ENCODE measurements around the gene RGL1.

The RGL1 gene

GRCh38 chr1:183965726-183966125 is 160.8 kb downstream of the RGL1 start:
- Histone ChIP-seq H3K4me1 (ENCODE audit: insufficient read depth, insufficient read length) (no peaks in the 10 kb centered on the region), H3K9me3 (ENCODE audit: insufficient read depth, low read length) (no peaks in the 10 kb centered on the region), H3K27me3 (ENCODE audit: insufficient read depth, insufficient read length) (no peaks in the 10 kb centered on the region), H3K4me3 (ENCODE audit: insufficient read length, low read depth) (no peak overlapping the region), H3K9ac (ENCODE audit: insufficient read length, low read depth) (no peak overlapping the region), H3K36me3 (ENCODE audit: insufficient read depth, insufficient read length, low read length) (no peaks in the 10 kb centered on the region)
- DNase-seq (ENCODE audit: low read depth, low spot score): no peak
- no peak for TF ChIP-seq ZNF274 (IDR thresholded peaks at IDR 0.05; ENCODE audit: low read depth, low read length)
- no peak for TF ChIP-seq YY1 (IDR thresholded peaks at IDR 0.05; ENCODE audit: insufficient read depth, insufficient read length)
- TF ChIP-seq SUZ12 (IDR thresholded peaks at IDR 0.05; ENCODE audit: extremely low read depth, insufficient read depth, insufficient read length): no peak

- H3K9me3 ChIP-seq (ENCODE audit: insufficient read depth, low read length): no peaks in the 10 kb centered on the region
- H3K27me3 ChIP-seq (ENCODE audit: insufficient read depth, insufficient read length): no peaks in the 10 kb centered on the region
- DNase-seq (ENCODE audit: low read depth, low spot score): no peak
- TF ChIP-seq ZNF274 (IDR thresholded peaks at IDR 0.05; ENCODE audit: low read depth, low read length): no peak
- no peak for TF ChIP-seq SUZ12 (IDR thresholded peaks at IDR 0.05; ENCODE audit: extremely low read depth, insufficient read depth, insufficient read length)
- TF ChIP-seq YY1 (IDR thresholded peaks at IDR 0.05; ENCODE audit: insufficient read depth, insufficient read length): no peak
- H3K4me1 ChIP-seq (ENCODE audit: insufficient read depth, insufficient read length): no peaks in the 10 kb centered on the region
- no peak overlapping the region for H3K9ac ChIP-seq (ENCODE audit: insufficient read length, low read depth)
- no peak overlapping the region for H3K4me3 ChIP-seq (ENCODE audit: insufficient read length, low read depth)
- H3K36me3 ChIP-seq (ENCODE audit: insufficient read depth, insufficient read length, low read length): no peaks in the 10 kb centered on the region
Observed at GRCh38 chr1:183966487-183966886, 161.6 kb downstream of the RGL1 start.

- Histone ChIP-seq H3K4me3 (ENCODE audit: insufficient read length, low read depth) (no peak overlapping the region), H3K36me3 (ENCODE audit: insufficient read depth, insufficient read length, low read length) (no peaks in the 10 kb centered on the region), H3K4me1 (ENCODE audit: insufficient read depth, insufficient read length) (no peaks in the 10 kb centered on the region), H3K27me3 (ENCODE audit: insufficient read depth, insufficient read length) (no peaks in the 10 kb centered on the region), H3K9ac (ENCODE audit: insufficient read length, low read depth) (no peak overlapping the region), H3K9me3 (ENCODE audit: insufficient read depth, low read length) (no peaks in the 10 kb centered on the region)
- TF ChIP-seq YY1 (IDR thresholded peaks at IDR 0.05; ENCODE audit: insufficient read depth, insufficient read length) (no peak), SUZ12 (IDR thresholded peaks at IDR 0.05; ENCODE audit: extremely low read depth, insufficient read depth, insufficient read length) (no peak), ZNF274 (IDR thresholded peaks at IDR 0.05; ENCODE audit: low read depth, low read length) (no peak)
- DNase-seq (ENCODE audit: low read depth, low spot score): no peak
Observed at GRCh38 chr1:183967914-183968313, 163.0 kb downstream of the RGL1 start.

GRCh38 chr1:183968386-183968785 is 163.5 kb downstream of the RGL1 start:
- H3K27me3 ChIP-seq (ENCODE audit: insufficient read depth, insufficient read length): no peaks in the 10 kb centered on the region
- H3K4me1 ChIP-seq (ENCODE audit: insufficient read depth, insufficient read length): no peaks in the 10 kb centered on the region
- TF ChIP-seq ZNF274 (IDR thresholded peaks at IDR 0.05; ENCODE audit: low read depth, low read length) (no peak), YY1 (IDR thresholded peaks at IDR 0.05; ENCODE audit: insufficient read depth, insufficient read length) (no peak), SUZ12 (IDR thresholded peaks at IDR 0.05; ENCODE audit: extremely low read depth, insufficient read depth, insufficient read length) (no peak)
- H3K36me3 ChIP-seq (ENCODE audit: insufficient read depth, insufficient read length, low read length): no peaks in the 10 kb centered on the region
- H3K9ac ChIP-seq (ENCODE audit: insufficient read length, low read depth): no peak overlapping the region
- H3K4me3 ChIP-seq (ENCODE audit: insufficient read length, low read depth): no peak overlapping the region
- DNase-seq (ENCODE audit: low read depth, low spot score): no peak
- H3K9me3 ChIP-seq (ENCODE audit: insufficient read depth, low read length): no peaks in the 10 kb centered on the region

- DNase-seq (ENCODE audit: low read depth, low spot score): no peak
Observed at GRCh38 chr1:183970516-183971300, 165.8 kb downstream of the RGL1 start.

GRCh38 chr1:183975651-183976050 is 170.7 kb downstream of the RGL1 start:
- no peak for DNase-seq (ENCODE audit: low read depth, low spot score)
- no peak for TF ChIP-seq ZNF274 (IDR thresholded peaks at IDR 0.05; ENCODE audit: low read depth, low read length)
- no peak for TF ChIP-seq YY1 (IDR thresholded peaks at IDR 0.05; ENCODE audit: insufficient read depth, insufficient read length)
- TF ChIP-seq SUZ12 (IDR thresholded peaks at IDR 0.05; ENCODE audit: extremely low read depth, insufficient read depth, insufficient read length): no peak
- no peaks in the 10 kb centered on the region for H3K36me3 ChIP-seq (ENCODE audit: insufficient read depth, insufficient read length, low read length)

More at GRCh38 chr1:183970516-183971300, 165.8 kb downstream of the RGL1 start:
- no peak for TF ChIP-seq ZNF274 (IDR thresholded peaks at IDR 0.05; ENCODE audit: low read depth, low read length)
- no peak for TF ChIP-seq YY1 (IDR thresholded peaks at IDR 0.05; ENCODE audit: insufficient read depth, insufficient read length)
- no peak for TF ChIP-seq SUZ12 (IDR thresholded peaks at IDR 0.05; ENCODE audit: extremely low read depth, insufficient read depth, insufficient read length)
- Histone ChIP-seq H3K4me3 (ENCODE audit: insufficient read length, low read depth) (no peak overlapping the region), H3K9me3 (ENCODE audit: insufficient read depth, low read length) (no peaks in the 10 kb centered on the region), H3K36me3 (ENCODE audit: insufficient read depth, insufficient read length, low read length) (no peaks in the 10 kb centered on the region), H3K4me1 (ENCODE audit: insufficient read depth, insufficient read length) (no peaks in the 10 kb centered on the region), H3K27me3 (ENCODE audit: insufficient read depth, insufficient read length) (no peaks in the 10 kb centered on the region), H3K9ac (ENCODE audit: insufficient read length, low read depth) (no peak overlapping the region)

GRCh38 chr1:183977717-183978116 is 172.8 kb downstream of the RGL1 start:
- Histone ChIP-seq H3K4me1 (ENCODE audit: insufficient read depth, insufficient read length) (no peaks in the 10 kb centered on the region), H3K27me3 (ENCODE audit: insufficient read depth, insufficient read length) (no peaks in the 10 kb centered on the region), H3K9ac (ENCODE audit: insufficient read length, low read depth) (no peak overlapping the region), H3K36me3 (ENCODE audit: insufficient read depth, insufficient read length, low read length) (no peaks in the 10 kb centered on the region), H3K4me3 (ENCODE audit: insufficient read length, low read depth) (no peak overlapping the region), H3K9me3 (ENCODE audit: insufficient read depth, low read length) (no peaks in the 10 kb centered on the region)
- TF ChIP-seq SUZ12 (IDR thresholded peaks at IDR 0.05; ENCODE audit: extremely low read depth, insufficient read depth, insufficient read length) (no peak), YY1 (IDR thresholded peaks at IDR 0.05; ENCODE audit: insufficient read depth, insufficient read length) (no peak)
- DNase-seq (ENCODE audit: low read depth, low spot score): no peak

More at GRCh38 chr1:183975651-183976050, 170.7 kb downstream of the RGL1 start:
- no peaks in the 10 kb centered on the region for H3K27me3 ChIP-seq (ENCODE audit: insufficient read depth, insufficient read length)
- no peak overlapping the region for H3K4me3 ChIP-seq (ENCODE audit: insufficient read length, low read depth)
- H3K9ac ChIP-seq (ENCODE audit: insufficient read length, low read depth): no peak overlapping the region
- H3K4me1 ChIP-seq (ENCODE audit: insufficient read depth, insufficient read length): no peaks in the 10 kb centered on the region
- H3K9me3 ChIP-seq (ENCODE audit: insufficient read depth, low read length): no peaks in the 10 kb centered on the region
